Measurements from ENCODE around the gene GABBR2.

DNA sequence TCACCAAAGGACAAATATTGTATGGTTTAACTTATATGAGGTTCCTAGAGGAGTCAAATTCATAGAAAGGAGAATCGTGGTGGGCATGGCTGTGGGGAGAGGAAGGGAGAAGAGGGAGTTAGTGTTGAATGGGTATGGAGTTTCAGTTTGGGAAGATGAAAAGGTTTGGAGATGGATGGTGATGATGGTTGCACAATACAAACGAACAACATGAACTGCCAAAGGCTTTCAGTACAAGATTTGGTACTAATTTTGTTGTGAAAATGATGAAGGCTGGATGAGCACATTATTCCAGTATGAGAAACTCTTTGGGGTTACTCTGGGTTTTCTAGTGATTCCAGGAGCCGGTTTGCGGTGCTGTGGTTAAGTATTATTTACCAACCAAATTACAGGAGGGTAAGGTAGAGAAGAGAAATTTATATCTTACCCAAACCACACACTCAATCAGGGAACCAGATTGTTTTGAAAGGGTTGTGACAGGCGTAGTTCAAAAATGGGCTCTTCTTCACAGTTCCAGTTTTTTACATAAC is 341.3 kb downstream of the GABBR2 start:
- TF ChIP-seq, protein P1, sequence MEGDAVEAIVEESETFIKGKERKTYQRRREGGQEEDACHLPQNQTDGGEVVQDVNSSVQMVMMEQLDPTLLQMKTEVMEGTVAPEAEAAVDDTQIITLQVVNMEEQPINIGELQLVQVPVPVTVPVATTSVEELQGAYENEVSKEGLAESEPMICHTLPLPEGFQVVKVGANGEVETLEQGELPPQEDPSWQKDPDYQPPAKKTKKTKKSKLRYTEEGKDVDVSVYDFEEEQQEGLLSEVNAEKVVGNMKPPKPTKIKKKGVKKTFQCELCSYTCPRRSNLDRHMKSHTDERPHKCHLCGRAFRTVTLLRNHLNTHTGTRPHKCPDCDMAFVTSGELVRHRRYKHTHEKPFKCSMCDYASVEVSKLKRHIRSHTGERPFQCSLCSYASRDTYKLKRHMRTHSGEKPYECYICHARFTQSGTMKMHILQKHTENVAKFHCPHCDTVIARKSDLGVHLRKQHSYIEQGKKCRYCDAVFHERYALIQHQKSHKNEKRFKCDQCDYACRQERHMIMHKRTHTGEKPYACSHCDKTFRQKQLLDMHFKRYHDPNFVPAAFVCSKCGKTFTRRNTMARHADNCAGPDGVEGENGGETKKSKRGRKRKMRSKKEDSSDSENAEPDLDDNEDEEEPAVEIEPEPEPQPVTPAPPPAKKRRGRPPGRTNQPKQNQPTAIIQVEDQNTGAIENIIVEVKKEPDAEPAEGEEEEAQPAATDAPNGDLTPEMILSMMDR (IDR thresholded peaks at IDR 0.05): no peak
- no peak for TF ChIP-seq POLR2A (IDR thresholded peaks at IDR 0.05)
